PFSK-1 (cell line): Measurements from ENCODE around the gene DNAH2.

Experiments
- FOXP2 ChIP-seq: optimal IDR thresholded peaks from 2 replicates; pipeline ENCODE3; 2011; ENCODE audit warnings: borderline replicate concordance, control low read depth, inconsistent platforms; ENCODE audit not compliant: insufficient read depth; ENCODE audit errors: extremely low read length, extremely low read depth
- POLR2AphosphoS5 ChIP-seq: IDR thresholded peaks from 2 replicates; pipeline ENCODE4 v1.6.1; 2012; ENCODE audit warnings: low read depth, mild to moderate bottlenecking, control low read depth, low read length, moderate library complexity
- SIN3A ChIP-seq: IDR thresholded peaks from 2 replicates; pipeline ENCODE4 v1.6.1; 2012; ENCODE audit warnings: mild to moderate bottlenecking, low read length, moderate library complexity, borderline replicate concordance; ENCODE audit not compliant: insufficient read depth
- TAF1 ChIP-seq: IDR thresholded peaks from 2 replicates; pipeline ENCODE4 v1.6.1; 2012; ENCODE audit warnings: low read length, control low read depth, borderline replicate concordance; ENCODE audit not compliant: insufficient read depth
- TF ChIP-seq, protein P1 (sequence below), 2 experiments: IDR thresholded peaks; 2 replicates each; pipeline versions ENCODE4 v1.6.1 to v1.8.0; 2011 to 2012; ENCODE audit warnings: low read depth in 2 of 2, low read length in 2 of 2, control low read depth in 1 of 2, inconsistent platforms in 1 of 2, mild to moderate bottlenecking in 1 of 2, moderate library complexity in 1 of 2; ENCODE audit not compliant: insufficient read depth in 1 of 2

The DNAH2 gene

DNA sequence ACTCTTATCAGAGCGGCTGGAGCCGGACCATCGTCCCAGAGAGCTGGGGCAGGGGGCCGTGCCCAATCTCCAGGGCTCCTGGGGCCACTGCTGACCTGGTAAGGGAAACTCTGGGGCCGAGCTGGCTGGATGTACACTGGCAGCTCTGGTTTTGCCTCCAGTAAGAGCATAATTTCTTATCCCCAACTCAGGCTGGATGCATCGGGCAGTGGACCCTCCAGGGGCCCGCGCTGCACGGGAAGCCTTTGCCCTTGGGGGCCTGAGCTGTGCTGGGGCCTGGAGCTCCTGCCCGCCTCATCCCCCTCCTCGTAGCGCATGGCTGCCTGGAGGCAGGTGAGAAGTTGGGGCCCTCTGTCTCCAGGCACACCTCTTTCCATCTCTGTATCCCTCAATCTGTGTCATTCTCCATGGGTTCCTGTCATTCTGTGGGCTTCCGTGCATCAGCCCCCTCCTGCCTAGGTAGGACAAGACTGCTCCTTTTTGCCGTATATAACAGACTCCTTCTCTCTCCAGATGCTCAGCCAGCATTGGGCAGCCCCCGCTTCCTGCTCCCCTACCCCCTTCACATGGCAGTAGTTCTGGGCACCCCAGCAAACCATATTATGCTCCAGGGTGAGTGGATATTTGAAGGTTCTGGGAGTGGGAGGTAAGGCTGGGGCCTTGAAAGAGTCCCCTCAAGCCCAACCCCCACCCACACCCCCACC, 128.0 kb downstream of the DNAH2 start:
- no peak for TF ChIP-seq SIN3A
- TF ChIP-seq POLR2AphosphoS5, result no peak
- no peak for TF ChIP-seq FOXP2
- TF ChIP-seq, protein P1, sequence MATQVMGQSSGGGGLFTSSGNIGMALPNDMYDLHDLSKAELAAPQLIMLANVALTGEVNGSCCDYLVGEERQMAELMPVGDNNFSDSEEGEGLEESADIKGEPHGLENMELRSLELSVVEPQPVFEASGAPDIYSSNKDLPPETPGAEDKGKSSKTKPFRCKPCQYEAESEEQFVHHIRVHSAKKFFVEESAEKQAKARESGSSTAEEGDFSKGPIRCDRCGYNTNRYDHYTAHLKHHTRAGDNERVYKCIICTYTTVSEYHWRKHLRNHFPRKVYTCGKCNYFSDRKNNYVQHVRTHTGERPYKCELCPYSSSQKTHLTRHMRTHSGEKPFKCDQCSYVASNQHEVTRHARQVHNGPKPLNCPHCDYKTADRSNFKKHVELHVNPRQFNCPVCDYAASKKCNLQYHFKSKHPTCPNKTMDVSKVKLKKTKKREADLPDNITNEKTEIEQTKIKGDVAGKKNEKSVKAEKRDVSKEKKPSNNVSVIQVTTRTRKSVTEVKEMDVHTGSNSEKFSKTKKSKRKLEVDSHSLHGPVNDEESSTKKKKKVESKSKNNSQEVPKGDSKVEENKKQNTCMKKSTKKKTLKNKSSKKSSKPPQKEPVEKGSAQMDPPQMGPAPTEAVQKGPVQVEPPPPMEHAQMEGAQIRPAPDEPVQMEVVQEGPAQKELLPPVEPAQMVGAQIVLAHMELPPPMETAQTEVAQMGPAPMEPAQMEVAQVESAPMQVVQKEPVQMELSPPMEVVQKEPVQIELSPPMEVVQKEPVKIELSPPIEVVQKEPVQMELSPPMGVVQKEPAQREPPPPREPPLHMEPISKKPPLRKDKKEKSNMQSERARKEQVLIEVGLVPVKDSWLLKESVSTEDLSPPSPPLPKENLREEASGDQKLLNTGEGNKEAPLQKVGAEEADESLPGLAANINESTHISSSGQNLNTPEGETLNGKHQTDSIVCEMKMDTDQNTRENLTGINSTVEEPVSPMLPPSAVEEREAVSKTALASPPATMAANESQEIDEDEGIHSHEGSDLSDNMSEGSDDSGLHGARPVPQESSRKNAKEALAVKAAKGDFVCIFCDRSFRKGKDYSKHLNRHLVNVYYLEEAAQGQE (IDR thresholded peaks at IDR 0.05; ENCODE audit: insufficient read depth in 1 of 2, low read depth in 2 of 2, low read length in 2 of 2), result no peak
- TF ChIP-seq TAF1, result no peak

DNA sequence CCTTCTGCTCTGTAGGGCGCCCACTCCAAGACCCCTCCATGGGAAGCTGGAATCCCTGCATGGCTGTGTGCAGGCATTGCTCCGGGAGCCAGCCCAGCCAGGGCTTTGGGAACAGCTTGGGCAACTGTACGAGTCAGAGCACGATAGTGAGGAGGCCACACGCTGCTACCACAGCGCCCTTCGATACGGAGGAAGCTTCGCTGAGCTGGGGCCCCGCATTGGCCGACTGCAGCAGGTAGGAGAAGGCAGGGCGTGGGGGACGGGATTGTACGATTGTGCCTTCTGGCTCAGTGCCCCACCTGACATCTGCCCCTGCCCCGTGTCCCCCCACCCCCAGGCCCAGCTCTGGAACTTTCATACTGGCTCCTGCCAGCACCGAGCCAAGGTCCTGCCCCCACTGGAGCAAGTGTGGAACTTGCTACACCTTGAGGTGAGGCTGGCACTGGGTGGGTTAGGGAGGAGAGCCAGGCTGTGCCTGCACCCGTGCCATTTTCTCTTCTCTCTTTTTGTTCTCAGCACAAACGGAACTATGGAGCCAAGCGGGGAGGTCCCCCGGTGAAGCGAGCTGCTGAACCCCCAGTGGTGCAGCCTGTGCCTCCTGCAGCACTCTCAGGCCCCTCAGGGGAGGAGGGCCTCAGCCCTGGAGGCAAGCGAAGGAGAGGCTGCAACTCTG, 128.7 kb downstream of the DNAH2 start:
- TF ChIP-seq, protein P1 (IDR thresholded peaks at IDR 0.05; ENCODE audit: insufficient read depth in 1 of 2, low read depth in 2 of 2, low read length in 2 of 2), result no peak
- TF ChIP-seq TAF1 (no peak), FOXP2 (no peak), SIN3A (no peak), POLR2AphosphoS5 (no peak)

DNA sequence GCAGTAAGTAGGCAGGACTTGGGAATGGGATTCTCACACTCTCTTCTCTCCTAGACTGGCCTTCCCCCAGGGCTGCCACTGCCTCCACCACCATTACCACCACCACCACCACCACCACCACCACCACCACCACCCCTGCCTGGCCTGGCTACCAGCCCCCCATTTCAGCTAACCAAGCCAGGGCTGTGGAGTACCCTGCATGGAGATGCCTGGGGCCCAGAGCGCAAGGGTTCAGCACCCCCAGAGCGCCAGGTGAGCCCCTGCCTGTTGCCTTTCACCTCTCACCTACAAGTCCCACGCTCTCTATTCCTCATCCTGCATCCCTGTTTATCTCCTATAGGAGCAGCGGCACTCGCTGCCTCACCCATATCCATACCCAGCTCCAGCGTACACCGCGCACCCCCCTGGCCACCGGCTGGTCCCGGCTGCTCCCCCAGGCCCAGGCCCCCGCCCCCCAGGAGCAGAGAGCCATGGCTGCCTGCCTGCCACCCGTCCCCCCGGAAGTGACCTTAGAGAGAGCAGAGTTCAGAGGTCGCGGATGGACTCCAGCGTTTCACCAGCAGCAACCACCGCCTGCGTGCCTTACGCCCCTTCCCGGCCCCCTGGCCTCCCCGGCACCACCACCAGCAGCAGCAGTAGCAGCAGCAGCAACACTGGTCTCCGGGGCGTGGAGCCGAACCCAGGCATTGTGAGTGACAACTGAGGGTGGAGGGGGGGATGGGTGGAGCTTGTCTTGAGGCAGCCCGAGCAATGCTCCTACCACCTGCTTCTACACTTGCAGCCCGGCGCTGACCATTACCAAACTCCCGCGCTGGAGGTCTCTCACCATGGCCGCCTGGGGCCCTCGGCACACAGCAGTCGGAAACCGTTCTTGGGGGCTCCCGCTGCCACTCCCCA, 129.5 kb downstream of the DNAH2 start:
- TF ChIP-seq, protein P1 (IDR thresholded peaks at IDR 0.05; ENCODE audit: insufficient read depth in 1 of 2, low read depth in 2 of 2, low read length in 2 of 2), result no peak
- TF ChIP-seq FOXP2 (no peak), POLR2AphosphoS5 (no peak), SIN3A (no peak), TAF1 (no peak)

DNA sequence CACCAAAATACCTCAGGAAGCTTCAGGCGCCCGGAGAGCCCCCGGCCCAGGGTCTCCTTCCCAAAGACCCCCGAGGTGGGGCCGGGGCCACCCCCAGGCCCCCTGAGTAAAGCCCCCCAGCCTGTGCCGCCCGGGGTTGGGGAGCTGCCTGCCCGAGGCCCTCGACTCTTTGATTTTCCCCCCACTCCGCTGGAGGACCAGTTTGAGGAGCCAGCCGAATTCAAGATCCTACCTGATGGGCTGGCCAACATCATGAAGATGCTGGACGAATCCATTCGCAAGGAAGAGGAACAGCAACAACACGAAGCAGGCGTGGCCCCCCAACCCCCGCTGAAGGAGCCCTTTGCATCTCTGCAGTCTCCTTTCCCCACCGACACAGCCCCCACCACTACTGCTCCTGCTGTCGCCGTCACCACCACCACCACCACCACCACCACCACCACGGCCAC, 130.6 kb downstream of the DNAH2 start:
- TF ChIP-seq SIN3A, result no peak
- TF ChIP-seq, protein P1 (IDR thresholded peaks at IDR 0.05; ENCODE audit: insufficient read depth in 1 of 2, low read depth in 2 of 2, low read length in 2 of 2), result no peak
- no peak for TF ChIP-seq TAF1
- TF ChIP-seq POLR2AphosphoS5, result no peak
- TF ChIP-seq FOXP2, result no peak
